GM19193 (cell line): ENCODE data around the gene PTPRCAP.

Experiments
- POLR2A ChIP-seq: IDR thresholded peaks from 4 replicates; pipeline ENCODE4 v1.6.1; 2011; ENCODE audit not compliant: insufficient read depth, insufficient read length; ENCODE audit errors: extremely low read depth

The PTPRCAP gene

GRCh38 chr11:67450796-67451657 is 13.5 kb upstream of the PTPRCAP start:
- no peak for TF ChIP-seq POLR2A

GRCh38 chr11:67449116-67449844 is 11.8 kb upstream of the PTPRCAP start:
- no peak for TF ChIP-seq POLR2A

GRCh38 chr11:67448220-67448609 is 10.7 kb upstream of the PTPRCAP start:
- no peak for TF ChIP-seq POLR2A

- TF ChIP-seq POLR2A = no peak
These were observed 8.0 kb upstream of the PTPRCAP start for GRCh38 chr11:67445515-67445914.

- TF ChIP-seq POLR2A = no peak
These were observed 5.3 kb upstream of the PTPRCAP start for GRCh38 chr11:67442504-67443404.

DNA sequence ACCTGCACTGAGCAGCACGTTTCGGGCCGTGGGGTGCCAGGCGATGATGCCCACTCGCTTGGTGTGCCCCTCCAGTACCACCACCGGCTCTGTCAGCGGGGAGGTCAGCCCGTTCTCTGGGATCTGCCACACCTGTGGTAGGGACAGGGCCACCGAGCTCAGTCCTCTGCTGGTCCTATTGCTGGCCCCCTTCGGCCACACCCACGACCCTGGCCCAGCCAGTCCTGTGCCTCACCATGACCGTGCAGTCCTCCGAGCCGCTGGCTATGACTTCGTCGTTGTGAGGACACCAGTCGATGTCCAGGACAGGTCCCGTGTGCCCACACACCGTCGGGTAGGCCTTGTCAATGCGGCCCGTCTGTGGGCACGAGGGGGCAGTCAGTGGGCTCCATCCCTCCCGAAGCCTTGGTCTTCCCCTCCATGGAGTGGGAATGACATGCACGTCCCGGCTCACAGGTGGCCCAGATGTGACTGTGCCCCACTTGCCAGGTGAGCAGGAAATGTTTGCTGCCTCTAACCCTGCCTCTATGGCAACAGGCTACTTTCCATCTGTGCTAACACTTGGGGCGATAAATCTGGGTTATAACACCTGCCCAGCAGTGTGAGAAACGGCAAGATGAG is 4.4 kb upstream of the PTPRCAP start:
- no peak for TF ChIP-seq POLR2A

DNA sequence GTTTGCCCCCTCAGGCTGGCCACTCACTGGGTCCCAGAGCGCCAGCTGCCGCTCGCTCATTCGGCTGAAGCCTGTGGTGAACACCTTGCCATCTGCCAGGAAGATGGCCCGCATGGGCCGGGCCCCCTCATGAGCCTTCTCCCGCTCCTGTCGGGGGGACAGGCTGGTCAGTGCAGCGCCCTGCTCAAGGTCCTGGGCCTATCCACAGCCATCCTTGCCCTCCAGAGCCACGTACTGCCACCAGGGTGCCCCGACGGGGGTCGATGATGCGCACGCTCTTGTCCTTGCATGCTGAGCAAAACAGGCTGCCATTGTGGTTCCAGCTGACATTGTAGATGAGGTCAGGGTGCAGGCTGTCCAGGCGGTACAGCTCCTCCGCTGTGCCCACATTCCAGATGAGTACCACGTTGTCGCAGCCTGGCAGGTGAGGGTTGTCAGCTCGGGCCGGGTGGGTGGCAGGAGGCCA is 3.6 kb upstream of the PTPRCAP start:
- peak; percentile 43 for TF ChIP-seq POLR2A

GRCh38 chr11:67440229-67441097 is 3.0 kb upstream of the PTPRCAP start:
- no peak for TF ChIP-seq POLR2A

DNA sequence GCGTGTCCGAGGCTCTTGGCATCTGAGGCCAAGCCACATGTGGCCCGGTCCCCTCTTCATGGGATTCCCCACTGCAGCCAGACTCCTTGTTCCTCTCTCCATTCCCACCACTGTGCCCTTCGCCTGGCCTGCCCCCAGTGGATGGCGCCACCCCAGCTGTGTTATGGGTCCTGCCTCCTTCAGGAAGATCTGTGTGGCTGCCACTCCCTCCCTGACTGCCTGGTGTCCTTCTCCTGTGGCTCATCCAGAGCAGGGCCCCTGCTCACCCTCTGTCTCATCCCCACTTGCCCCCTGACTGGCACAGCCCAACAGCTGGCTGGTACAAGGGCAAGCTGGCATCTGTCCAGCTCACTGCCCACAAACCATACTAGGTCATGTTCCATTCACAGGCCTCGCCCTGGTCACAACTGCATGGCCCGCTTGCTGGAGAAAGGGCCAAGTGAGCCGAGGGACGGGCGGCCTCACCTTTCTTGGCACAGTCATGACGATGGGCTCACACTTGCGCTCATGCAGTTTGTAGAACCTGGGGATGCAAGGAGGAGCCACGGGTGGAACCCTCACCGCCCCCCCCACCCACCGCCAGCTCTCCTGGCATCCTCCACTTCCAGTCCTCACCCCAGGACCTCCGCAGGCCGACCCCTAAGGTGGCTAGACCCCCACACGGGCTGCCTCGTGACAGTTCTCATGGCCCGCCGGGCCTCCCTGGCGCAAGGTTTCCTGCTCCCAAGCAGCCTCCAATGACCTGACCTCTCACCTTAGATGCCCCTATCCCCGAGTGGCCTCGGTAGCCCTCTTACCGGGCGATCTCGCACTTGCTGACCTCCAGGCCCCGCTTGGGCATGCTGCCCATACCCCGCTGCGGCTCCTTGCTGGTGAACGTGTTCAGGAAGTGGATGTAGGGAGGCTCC is 2.1 kb upstream of the PTPRCAP start:
- no peak for TF ChIP-seq POLR2A

DNA sequence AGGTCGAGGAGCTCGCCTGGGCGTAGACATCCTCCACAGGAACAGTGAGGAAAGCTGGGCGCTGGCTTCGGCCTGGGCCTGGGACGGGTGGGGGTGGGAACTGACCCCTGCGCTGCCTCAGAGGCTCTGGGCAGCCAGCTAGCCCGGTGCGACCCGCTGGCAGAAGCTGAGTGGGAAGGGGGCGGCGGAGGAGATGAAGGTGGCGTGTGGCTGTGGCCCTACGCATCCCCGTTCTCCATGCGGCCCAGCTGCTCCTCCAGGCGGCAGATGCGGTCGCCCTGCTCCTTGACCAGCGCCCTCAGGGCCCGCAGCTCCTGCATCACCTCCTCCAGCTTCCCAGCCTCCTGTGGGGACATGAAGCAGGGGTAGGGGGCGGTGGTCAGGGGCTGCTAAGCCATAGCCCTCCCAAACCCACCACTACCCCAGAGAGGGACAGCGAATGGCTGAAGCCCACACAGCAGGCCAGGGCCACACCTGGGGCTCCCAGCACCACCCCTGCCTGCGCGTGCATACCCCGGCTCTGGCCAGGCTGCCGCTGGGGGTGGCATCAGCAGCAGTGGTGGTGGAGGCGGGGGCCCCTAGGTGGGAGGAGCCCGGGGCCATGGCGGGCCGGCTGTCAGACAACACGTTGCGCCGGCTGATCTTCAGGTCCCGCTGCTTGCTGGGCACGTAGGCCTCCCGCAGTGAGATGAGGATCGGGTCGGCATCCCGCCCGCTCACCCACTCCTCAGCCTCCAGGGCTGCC is 848 bp upstream of the PTPRCAP start:
- TF ChIP-seq POLR2A = peak; percentile 74

- TF ChIP-seq POLR2A = no peak
These were observed 301 bp upstream of the PTPRCAP start for GRCh38 chr11:67437809-67438157.

DNA sequence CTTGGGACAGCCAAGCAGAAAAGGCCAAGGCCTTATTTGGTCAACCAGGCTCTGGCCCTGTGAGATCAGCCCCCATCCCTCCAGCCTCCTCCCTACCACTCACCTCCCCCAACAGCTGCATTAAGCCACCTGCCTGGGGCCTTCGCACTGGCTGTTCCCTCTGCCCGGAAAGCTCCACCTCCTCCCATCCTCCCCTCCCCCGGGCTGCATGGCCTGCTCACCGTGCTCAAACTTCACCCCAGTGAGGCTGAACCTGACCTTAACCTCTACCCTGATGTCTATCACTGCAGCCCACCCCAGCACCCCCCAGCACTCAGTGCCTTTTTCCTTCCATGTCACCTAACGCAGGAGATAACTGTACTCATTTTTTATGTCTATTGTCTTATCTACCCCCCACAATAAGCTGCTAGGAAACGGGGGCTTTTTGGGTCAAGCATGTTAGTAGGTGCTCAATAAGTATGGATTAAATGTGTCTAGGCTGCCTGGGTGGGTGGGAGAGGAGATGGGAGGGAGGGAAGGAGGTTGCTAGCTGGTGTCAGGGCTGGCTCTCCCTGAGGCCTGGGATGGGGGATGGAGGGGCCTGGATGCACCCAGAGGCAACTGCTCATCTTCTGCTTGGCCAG is 912 bp downstream of the PTPRCAP start:
- TF ChIP-seq POLR2A = peak; percentile 78
